Activated naive CD8-positive, alpha-beta T cell treated with anti-CD3 and anti-CD28 coated beads for 36 hours (primary cell): ENCODE measurements around the gene OR6P1. TPM values are rescaled to one million over a fixed set of nuclear protein-coding genes. Genes with fewer than 3 reads are reported as not detected.

ENCODE experiments used
- DNase-seq: peaks from one replicate; pipeline ENCODE4 v3.0.0; 2021
- H3K27ac Mint-ChIP-seq: one replicate; pipeline ENCODE4 v1.8.0; 2022; ENCODE audit warnings: mild to moderate bottlenecking, moderate library complexity, mixed read lengths
- H3K27me3 Mint-ChIP-seq: one replicate; pipeline ENCODE4 v1.8.0; 2022; ENCODE audit warnings: mild to moderate bottlenecking, mixed read lengths
- H3K36me3 Mint-ChIP-seq: one replicate; pipeline ENCODE4 v1.8.0; 2021; ENCODE audit warnings: mild to moderate bottlenecking, mixed read lengths
- H3K4me1 Mint-ChIP-seq: one replicate; pipeline ENCODE4 v1.8.0; 2021; ENCODE audit warnings: mixed read lengths
- H3K4me3 Mint-ChIP-seq: one replicate; pipeline ENCODE4 v1.8.0; 2022; ENCODE audit warnings: mild to moderate bottlenecking, moderate library complexity, mixed read lengths
- H3K9me3 Mint-ChIP-seq: one replicate; pipeline ENCODE4 v1.8.0; 2022; ENCODE audit warnings: mixed read lengths
- total RNA-seq, 2 experiments: library from RNA; stranded (reverse); gene quantifications; one replicate each; pipeline ENCODE4 v1.2.3, GENCODE V29; 2021

OR6P1 gene
- not detected for total RNA-seq

GRCh38 chr1:158570480-158570879, at the start of gene OR6P1:
TSS of gene OR6P1 (minus strand) at chr1:158570580. CDS start at chr1:158563604, 6,976 bp downstream.
- no peaks in the 10 kb centered on the region for H3K4me1 Mint-ChIP-seq
- no peaks in the 10 kb centered on the region for H3K36me3 Mint-ChIP-seq
- no peak within 1 kb of the TSS for H3K4me3 Mint-ChIP-seq
- H3K27me3 Mint-ChIP-seq: peaks cover 14% of the 10 kb centered on the region
- no peak within 1 kb of the TSS for H3K27ac Mint-ChIP-seq
- DNase-seq: no peak
- H3K9me3 Mint-ChIP-seq: no peaks in the 10 kb centered on the region

- H3K4me1 Mint-ChIP-seq: peaks cover 2% of the 10 kb centered on the region
- DNase-seq: no peak
- H3K9me3 Mint-ChIP-seq: no peaks in the 10 kb centered on the region
- H3K27ac Mint-ChIP-seq: no peak overlapping the region
- no peak overlapping the region for H3K4me3 Mint-ChIP-seq
- peaks cover 9% of the 10 kb centered on the region for H3K27me3 Mint-ChIP-seq
- H3K36me3 Mint-ChIP-seq: no peaks in the 10 kb centered on the region
These were observed 43.4 kb upstream of the OR6P1 start for GRCh38 chr1:158613764-158614163.

GRCh38 chr1:158611916-158612315, 41.5 kb upstream of the OR6P1 start:
- Mint-ChIP-seq H3K36me3 (no peaks in the 10 kb centered on the region), H3K27me3 (peaks cover 9% of the 10 kb centered on the region), H3K27ac (no peak overlapping the region), H3K4me1 (peaks cover 2% of the 10 kb centered on the region), H3K4me3 (no peak overlapping the region), H3K9me3 (no peaks in the 10 kb centered on the region)
- DNase-seq: no peak

DNA sequence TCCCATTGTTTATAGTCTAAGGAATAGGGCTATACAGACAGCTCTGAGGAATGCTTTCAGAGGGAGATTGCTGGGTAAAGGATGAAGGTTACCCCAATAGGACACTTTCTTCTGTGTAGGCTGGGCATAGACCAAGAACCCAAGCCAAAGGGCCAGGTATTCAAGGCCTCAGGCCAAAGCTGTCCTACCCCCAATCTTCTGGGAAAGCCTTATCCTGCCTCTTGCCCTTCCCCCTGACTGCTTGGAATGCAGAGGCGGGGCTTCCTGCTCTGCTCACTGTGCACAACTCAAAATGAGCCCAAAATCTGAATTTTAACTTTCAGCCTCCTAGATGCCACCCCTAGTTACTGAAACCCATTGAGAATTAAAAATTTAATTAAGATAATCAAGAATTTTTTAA, 36.9 kb upstream of the OR6P1 start:
- Mint-ChIP-seq H3K4me1 (peaks cover 2% of the 10 kb centered on the region), H3K36me3 (no peaks in the 10 kb centered on the region), H3K27ac (no peak overlapping the region), H3K9me3 (no peaks in the 10 kb centered on the region), H3K27me3 (peaks cover 5% of the 10 kb centered on the region), H3K4me3 (no peak overlapping the region)
- DNase-seq: no peak

- Mint-ChIP-seq H3K27ac (no peak within 1 kb of the TSS), H3K4me3 (no peak within 1 kb of the TSS), H3K36me3 (no peaks in the 10 kb centered on the region), H3K4me1 (no peaks in the 10 kb centered on the region), H3K9me3 (no peaks in the 10 kb centered on the region), H3K27me3 (peaks cover 6% of the 10 kb centered on the region)
- no peak for DNase-seq
These were observed 34.6 kb upstream of the OR6P1 start, which contains the start of gene OR10Z1 for GRCh38 chr1:158604968-158605367. TSS of gene OR10Z1 (plus strand) at chr1:158605268. CDS start at chr1:158606439, 1,171 bp downstream.

DNA sequence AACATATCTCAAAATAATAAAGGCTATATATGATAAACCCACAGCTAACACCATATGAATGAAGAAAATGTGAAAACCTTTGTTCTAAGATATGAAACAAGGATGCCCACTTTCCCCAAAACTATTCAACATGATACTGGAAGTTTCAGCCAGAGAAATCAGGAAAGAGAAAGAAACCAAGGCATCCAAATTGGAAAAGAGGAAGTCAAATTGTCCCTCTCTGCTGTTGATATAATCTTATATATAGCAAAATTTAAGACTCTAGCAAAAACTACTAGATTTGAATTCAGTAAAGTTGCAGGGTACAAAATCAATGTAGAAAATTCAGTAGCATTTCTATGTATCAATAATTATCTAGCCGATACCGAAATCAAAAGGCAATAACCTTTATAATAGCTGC, 30.4 kb upstream of the OR6P1 start:
- H3K9me3 Mint-ChIP-seq: peaks cover 20% of the 10 kb centered on the region

DNA sequence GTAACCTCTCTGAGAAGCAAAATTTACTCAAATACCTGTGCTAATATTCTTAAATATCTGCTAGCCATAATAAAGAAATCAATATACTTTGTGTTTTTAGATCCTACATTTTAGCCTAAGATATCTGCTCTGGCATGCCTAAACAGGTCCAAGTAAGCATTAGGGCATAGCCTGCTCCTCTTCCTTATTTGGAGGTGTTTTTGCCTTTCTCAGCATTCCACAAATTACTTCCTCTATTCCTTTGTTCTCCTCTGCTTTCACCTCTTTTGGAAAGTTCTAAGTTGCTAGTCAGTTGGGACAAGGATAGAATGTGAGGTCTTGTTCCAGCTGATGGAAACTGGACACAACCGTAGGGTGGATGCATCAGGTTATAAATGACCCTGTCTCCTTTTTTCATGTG, 16.6 kb upstream of the OR6P1 start:
- Mint-ChIP-seq H3K36me3 (no peaks in the 10 kb centered on the region), H3K27ac (no peak overlapping the region), H3K9me3 (peaks cover 7% of the 10 kb centered on the region), H3K27me3 (peaks cover 3% of the 10 kb centered on the region), H3K4me3 (no peak overlapping the region), H3K4me1 (no peaks in the 10 kb centered on the region)
- DNase-seq: no peak

More for the DNA sequence above, 30.4 kb upstream of the OR6P1 start:
- no peak for DNase-seq
- Mint-ChIP-seq H3K4me3 (no peak overlapping the region), H3K27me3 (peaks cover 14% of the 10 kb centered on the region), H3K27ac (no peak overlapping the region), H3K4me1 (no peaks in the 10 kb centered on the region), H3K36me3 (no peaks in the 10 kb centered on the region)

GRCh38 chr1:158583962-158584361, 13.6 kb upstream of the OR6P1 start:
- DNase-seq: no peak
- no peak overlapping the region for H3K27ac Mint-ChIP-seq
- no peaks in the 10 kb centered on the region for H3K4me1 Mint-ChIP-seq
- no peaks in the 10 kb centered on the region for H3K36me3 Mint-ChIP-seq
- H3K4me3 Mint-ChIP-seq: no peak overlapping the region
- no peaks in the 10 kb centered on the region for H3K27me3 Mint-ChIP-seq
- peaks cover 7% of the 10 kb centered on the region for H3K9me3 Mint-ChIP-seq

GRCh38 chr1:158579733-158580132, 9.4 kb upstream of the OR6P1 start, which contains the start of gene OR10X1:
TSS of gene OR10X1 (minus strand) at chr1:158579899. CDS start at chr1:158579899, 0 bp downstream.
- Mint-ChIP-seq H3K9me3 (no peaks in the 10 kb centered on the region), H3K27ac (no peak within 1 kb of the TSS), H3K27me3 (peaks cover 3% of the 10 kb centered on the region), H3K4me3 (no peak within 1 kb of the TSS), H3K4me1 (no peaks in the 10 kb centered on the region), H3K36me3 (no peaks in the 10 kb centered on the region)
- DNase-seq: no peak

GRCh38 chr1:158577561-158577960, 7.2 kb upstream of the OR6P1 start:
- H3K4me1 Mint-ChIP-seq: no peaks in the 10 kb centered on the region
- H3K27me3 Mint-ChIP-seq: peaks cover 7% of the 10 kb centered on the region
- no peak overlapping the region for H3K4me3 Mint-ChIP-seq
- no peaks in the 10 kb centered on the region for H3K36me3 Mint-ChIP-seq
- no peak for DNase-seq
- no peak overlapping the region for H3K27ac Mint-ChIP-seq
- no peaks in the 10 kb centered on the region for H3K9me3 Mint-ChIP-seq

DNA sequence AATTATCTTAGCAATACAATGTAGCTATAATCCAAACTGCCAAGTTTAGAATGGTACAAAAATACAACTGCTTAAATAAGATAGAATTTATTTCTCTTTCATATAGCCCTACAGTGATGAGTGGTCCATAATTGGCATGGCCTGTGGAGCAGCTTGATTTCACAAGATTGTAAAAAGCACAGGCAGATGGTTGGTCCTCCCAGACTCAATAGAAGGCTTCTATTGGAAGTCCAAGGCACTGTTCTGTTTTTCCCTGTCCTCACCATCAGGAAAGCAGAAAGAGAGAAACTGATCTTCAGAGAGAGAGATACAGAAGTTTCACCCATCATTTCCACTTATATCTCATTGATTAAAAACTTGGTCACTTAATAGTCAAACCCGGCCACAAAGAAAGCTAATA, 1.8 kb upstream of the OR6P1 start:
- H3K4me1 Mint-ChIP-seq: no peaks in the 10 kb centered on the region
- H3K27me3 Mint-ChIP-seq: peaks cover 11% of the 10 kb centered on the region
- no peaks in the 10 kb centered on the region for H3K9me3 Mint-ChIP-seq
- no peak for DNase-seq
- H3K36me3 Mint-ChIP-seq: no peaks in the 10 kb centered on the region
- no peak overlapping the region for H3K4me3 Mint-ChIP-seq
- no peak overlapping the region for H3K27ac Mint-ChIP-seq

GRCh38 chr1:158564608-158565007, 5.8 kb downstream of the OR6P1 start:
- DNase-seq: no peak
- H3K4me1 Mint-ChIP-seq: no peaks in the 10 kb centered on the region
- H3K27me3 Mint-ChIP-seq: peaks cover 16% of the 10 kb centered on the region
- H3K9me3 Mint-ChIP-seq: no peaks in the 10 kb centered on the region
- H3K36me3 Mint-ChIP-seq: no peaks in the 10 kb centered on the region
- H3K27ac Mint-ChIP-seq: no peak overlapping the region
- no peak overlapping the region for H3K4me3 Mint-ChIP-seq

- Mint-ChIP-seq H3K4me3 (no peak overlapping the region), H3K4me1 (no peaks in the 10 kb centered on the region), H3K36me3 (no peaks in the 10 kb centered on the region), H3K27ac (no peak overlapping the region), H3K27me3 (peaks cover 16% of the 10 kb centered on the region), H3K9me3 (no peaks in the 10 kb centered on the region)
- DNase-seq: no peak
These were observed 6.5 kb downstream of the OR6P1 start for GRCh38 chr1:158563853-158564252.

DNA sequence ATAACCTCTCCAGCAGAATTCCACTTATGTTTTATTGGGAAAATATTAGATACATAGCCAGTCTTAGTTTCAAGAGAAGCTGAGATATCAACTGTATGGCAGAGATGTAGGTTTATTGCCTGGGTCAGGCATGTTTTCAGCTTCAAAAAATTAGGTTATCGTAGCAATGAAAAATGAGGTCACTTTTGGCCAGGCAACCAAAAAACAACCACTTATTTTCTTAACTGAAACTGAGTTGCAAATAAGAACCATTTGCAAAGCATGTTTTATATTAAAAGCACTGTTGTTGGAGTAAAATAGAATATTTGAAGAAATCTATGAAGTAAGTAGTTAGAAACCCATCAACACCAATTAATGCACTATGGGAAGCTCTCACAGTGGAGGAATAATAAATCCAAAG, 10.7 kb downstream of the OR6P1 start:
- Mint-ChIP-seq H3K27ac (no peak overlapping the region), H3K27me3 (peaks cover 9% of the 10 kb centered on the region), H3K9me3 (no peaks in the 10 kb centered on the region), H3K4me3 (no peak overlapping the region), H3K36me3 (no peaks in the 10 kb centered on the region), H3K4me1 (no peaks in the 10 kb centered on the region)
- no peak for DNase-seq

DNA sequence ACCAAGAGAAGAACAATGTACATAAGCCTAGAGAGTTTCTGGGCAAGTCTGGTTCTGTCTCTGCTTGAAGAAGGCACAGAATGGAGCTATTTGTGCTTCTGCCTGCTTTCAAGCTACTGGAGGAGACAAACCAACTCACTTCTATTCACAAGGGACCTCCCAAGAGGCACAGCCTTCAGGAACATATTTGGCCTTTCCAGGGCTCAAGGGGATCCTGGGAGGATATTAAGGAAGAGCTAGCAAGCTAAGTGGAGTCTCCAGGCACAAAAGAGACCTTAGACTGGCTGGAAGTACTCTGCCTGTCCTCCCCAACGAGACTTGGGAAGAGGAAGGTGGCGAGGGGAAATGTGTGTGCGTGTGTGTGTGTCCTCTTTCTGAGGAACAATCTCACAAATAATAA, 16.0 kb downstream of the OR6P1 start, which contains the start of gene OR6Y1:
Gene OR6Y1 (minus strand): TSS at position 54 of the 400 bp plus-strand sequence. CDS start 6,300 bp downstream, outside the sequence.
- Mint-ChIP-seq H3K27me3 (peaks cover 13% of the 10 kb centered on the region), H3K9me3 (no peaks in the 10 kb centered on the region), H3K27ac (no peak within 1 kb of the TSS), H3K4me3 (no peak within 1 kb of the TSS), H3K36me3 (no peaks in the 10 kb centered on the region), H3K4me1 (no peaks in the 10 kb centered on the region)
- no peak for DNase-seq

- Mint-ChIP-seq H3K9me3 (no peaks in the 10 kb centered on the region), H3K36me3 (no peaks in the 10 kb centered on the region), H3K27ac (no peak overlapping the region), H3K4me3 (no peak overlapping the region), H3K27me3 (peaks cover 21% of the 10 kb centered on the region), H3K4me1 (no peaks in the 10 kb centered on the region)
- no peak for DNase-seq
These were observed 18.1 kb downstream of the OR6P1 start for GRCh38 chr1:158552296-158552695.
